Epithelial cell of prostate (primary cell): ENCODE measurements around the gene SIGLEC9.

ENCODE experiments used
- DNase-seq: peaks from one replicate; pipeline ENCODE4 v3.0.0-alpha.2; 2011; ENCODE audit warnings: low read depth, low spot score
- H3K27ac ChIP-seq: fragments of 450-650 bp; 2 replicates; pipeline ENCODE4 v1.5.1; 2017; ENCODE audit warnings: mild to moderate bottlenecking

SIGLEC9 gene

DNA sequence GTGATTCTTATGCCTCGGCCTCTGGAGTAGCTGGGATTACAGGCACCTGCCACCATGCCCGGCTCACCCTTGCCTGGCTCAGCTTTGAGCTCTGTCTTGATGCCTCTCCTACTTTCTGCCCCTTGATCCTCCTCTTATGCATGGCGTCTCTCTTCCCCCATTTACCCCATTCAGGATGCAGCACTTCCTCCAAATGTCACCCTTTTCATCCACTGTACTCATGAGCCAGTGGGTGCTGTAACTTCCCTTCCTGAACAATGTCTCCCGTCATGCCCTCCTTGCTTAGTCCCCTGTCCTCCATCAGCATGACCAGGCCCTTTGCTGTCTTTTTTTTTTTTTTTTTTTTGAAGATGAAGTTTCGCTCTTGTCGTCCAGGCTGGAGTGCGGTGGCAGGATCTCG, 3.4 kb upstream of the SIGLEC9 start:
- no peak overlapping the region for H3K27ac ChIP-seq

DNA sequence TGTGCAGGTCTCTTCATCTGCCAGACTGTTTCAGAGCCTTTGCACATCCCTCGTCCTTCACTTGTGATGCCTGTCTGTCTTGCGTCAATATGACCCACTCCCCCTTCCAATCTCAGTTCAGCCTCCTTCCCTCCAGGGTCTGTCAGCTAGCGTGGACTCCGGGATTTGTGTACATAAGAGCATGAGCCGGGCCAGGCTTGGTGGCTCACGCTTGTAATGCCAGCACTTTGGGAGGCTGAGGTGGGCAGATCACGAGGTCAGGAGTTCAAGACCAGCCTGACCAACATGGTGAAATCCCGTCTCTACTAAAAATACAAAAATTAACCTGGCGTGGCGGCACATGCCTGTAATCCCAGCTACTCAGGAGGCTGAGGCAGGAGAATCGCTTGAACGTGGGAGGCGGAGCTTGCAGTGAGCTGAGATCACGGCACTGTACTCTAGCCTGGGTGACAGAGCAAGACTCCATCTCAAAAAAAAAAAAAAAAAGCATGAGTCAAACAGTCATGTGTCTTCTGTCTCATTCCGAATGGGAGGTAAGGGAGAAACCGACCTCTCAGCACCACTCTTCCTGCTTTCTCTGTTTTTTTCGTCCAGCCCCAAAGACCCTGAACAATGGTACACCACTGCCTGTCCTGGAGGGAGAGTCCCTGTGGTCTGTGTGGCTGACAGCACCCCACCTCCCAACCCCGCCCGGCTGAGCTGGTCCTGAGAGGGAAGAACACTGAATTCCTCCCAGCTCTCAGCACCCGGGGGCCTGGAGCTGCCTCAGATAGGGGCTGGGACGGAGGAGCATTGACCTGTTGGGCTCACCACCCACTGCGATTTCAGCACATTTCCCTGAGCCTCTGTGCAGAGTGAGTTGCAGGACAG, 2.4 kb upstream of the SIGLEC9 start:
- DNase-seq, result no peak
- no peak overlapping the region for H3K27ac ChIP-seq

More for the DNA sequence above, 3.4 kb upstream of the SIGLEC9 start:
- DNase-seq, result no peak

DNA sequence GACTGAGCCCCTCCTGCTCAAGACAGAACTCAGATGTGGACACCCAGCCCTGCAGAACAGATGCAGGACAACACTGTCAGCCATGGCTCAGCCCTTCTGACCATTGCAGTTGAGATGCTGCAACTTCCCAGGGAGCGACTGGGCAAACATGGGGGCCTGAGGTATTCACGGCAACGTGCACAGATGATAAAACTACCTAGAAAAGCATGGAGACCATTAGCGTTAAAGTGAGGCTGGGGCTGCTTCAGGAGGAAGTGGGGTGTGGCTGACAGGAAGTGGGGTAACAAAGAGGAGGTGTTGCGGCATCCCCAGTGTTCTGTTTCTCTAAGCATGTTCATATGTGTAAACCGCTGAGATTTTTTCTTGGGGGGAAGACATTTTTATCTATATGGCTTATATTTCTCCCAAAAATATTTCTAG, 1.3 kb upstream of the SIGLEC9 start:
- no peak for DNase-seq
- no peak overlapping the region for H3K27ac ChIP-seq

DNA sequence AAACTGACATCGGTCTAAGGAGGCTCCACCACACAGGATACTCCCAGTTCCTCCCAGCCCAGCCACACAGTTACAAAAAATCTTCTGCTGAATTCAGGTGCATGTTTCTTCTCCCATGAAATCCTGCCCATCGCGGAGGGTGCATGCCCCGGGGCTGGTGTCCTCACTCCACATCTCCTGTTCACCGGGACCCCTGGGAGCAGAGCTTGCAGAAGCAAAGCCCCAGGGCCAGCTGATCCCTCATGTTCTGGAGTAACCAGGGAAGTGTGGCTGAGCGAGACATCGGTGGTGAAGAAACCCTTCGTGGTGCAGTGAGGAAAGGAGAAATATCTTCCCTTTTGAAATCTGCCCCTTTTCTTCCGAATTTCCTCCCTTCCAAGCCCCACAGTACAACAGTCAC, 904 bp upstream of the SIGLEC9 start:
- H3K27ac ChIP-seq, result no peak overlapping the region
- no peak for DNase-seq

DNA sequence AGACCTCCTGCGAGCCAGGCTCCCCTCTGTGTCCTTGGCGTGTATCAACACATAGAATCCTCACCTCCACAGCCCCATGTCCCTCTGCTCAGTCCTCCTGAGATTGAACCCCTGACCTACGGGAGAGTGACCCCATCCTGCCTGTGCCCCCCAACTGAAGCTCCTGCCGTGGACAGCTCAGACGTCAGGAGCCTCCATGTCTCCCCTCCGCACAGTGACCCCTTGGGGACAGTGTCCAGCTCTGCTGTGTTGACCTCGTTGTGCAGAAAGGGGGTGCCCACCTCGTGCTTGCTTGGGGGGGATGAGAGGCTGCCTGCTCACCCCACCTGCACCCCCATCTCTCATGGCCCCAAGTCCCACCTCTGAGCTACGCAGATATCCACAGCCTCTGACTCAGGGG, 490 bp upstream of the SIGLEC9 start:
- DNase-seq, result no peak
- H3K27ac ChIP-seq, result no peak overlapping the region

DNA sequence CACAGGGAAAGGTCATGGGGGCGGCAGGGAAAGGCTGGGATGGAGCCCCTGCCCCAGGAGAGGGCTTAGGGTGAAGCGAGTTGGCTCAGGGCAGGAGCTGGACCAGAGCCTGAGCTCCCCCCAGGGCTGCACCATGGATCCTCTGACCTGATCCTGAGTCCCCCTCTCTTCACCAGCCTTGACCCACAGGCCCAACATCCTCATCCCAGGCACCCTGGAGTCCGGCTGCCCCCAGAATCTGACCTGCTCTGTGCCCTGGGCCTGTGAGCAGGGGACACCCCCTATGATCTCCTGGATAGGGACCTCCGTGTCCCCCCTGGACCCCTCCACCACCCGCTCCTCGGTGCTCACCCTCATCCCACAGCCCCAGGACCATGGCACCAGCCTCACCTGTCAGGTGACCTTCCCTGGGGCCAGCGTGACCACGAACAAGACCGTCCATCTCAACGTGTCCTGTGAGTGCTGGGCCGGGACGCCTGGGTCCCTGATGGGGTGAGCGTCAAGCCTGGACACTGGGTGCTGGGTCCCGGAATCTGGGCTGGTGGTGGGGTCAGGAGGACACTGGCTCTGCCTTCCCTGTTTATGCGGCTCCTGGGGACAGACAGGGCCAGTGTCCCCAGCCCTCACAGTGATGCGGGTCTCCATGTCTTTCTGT, 842 bp downstream of the SIGLEC9 start:
- no peak overlapping the region for H3K27ac ChIP-seq
- no peak for DNase-seq

DNA sequence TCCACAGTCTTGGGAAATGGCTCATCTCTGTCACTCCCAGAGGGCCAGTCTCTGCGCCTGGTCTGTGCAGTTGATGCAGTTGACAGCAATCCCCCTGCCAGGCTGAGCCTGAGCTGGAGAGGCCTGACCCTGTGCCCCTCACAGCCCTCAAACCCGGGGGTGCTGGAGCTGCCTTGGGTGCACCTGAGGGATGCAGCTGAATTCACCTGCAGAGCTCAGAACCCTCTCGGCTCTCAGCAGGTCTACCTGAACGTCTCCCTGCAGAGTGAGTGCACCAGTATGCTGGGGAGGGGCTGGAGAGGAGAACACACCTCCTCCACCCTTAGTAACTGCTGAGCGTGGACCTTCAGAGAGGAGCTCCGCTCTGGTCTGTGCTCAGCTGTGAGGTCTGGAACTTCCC, 2.3 kb downstream of the SIGLEC9 start:
- no peak overlapping the region for H3K27ac ChIP-seq
- no peak for DNase-seq

DNA sequence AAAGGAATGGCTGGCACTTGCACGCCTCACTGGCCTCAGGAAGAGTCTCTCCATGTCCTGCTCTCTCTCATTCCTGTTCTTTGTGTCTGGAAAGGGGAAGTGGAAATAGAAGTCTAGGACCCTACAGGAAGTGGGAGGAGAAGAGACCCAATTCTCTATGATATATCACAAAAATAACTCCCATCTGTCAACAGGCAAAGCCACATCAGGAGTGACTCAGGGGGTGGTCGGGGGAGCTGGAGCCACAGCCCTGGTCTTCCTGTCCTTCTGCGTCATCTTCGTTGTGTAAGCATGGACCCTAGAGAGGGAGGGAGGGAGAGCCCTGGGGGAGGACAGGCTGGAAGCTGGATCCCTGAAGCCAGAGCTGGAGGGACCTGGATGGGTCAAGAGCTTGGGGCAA, 3.0 kb downstream of the SIGLEC9 start:
- no peak for DNase-seq
- no peak overlapping the region for H3K27ac ChIP-seq

DNA sequence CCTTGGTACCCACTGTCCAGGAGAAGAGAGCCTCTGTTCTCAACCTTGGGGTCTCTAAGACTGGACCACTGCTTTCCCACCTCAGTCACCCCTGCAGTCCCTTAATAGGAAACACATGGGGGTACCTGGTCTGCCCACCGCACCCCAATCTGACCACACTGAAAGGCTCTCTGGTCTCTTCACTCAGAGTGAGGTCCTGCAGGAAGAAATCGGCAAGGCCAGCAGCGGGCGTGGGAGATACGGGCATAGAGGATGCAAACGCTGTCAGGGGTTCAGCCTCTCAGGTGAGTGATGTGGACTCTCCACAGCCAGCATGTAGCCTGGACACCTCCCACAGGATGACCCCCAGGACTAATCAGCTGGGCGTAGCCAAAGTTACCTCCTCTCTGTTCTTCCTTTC, 3.5 kb downstream of the SIGLEC9 start:
- no peak for DNase-seq
- no peak overlapping the region for H3K27ac ChIP-seq

DNA sequence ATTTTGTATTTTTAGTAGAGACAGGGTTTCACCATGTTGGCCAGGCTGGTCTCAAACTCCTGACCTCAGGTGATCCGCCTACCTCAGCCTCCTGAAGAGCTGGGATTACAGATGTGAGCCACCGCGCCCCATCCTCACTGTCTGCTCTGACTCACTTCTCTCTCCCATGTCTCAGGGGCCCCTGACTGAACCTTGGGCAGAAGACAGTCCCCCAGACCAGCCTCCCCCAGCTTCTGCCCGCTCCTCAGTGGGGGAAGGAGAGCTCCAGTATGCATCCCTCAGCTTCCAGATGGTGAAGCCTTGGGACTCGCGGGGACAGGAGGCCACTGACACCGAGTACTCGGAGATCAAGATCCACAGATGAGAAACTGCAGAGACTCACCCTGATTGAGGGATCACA, 5.0 kb downstream of the SIGLEC9 start:
- DNase-seq, result no peak
- H3K27ac ChIP-seq, result no peak overlapping the region

DNA sequence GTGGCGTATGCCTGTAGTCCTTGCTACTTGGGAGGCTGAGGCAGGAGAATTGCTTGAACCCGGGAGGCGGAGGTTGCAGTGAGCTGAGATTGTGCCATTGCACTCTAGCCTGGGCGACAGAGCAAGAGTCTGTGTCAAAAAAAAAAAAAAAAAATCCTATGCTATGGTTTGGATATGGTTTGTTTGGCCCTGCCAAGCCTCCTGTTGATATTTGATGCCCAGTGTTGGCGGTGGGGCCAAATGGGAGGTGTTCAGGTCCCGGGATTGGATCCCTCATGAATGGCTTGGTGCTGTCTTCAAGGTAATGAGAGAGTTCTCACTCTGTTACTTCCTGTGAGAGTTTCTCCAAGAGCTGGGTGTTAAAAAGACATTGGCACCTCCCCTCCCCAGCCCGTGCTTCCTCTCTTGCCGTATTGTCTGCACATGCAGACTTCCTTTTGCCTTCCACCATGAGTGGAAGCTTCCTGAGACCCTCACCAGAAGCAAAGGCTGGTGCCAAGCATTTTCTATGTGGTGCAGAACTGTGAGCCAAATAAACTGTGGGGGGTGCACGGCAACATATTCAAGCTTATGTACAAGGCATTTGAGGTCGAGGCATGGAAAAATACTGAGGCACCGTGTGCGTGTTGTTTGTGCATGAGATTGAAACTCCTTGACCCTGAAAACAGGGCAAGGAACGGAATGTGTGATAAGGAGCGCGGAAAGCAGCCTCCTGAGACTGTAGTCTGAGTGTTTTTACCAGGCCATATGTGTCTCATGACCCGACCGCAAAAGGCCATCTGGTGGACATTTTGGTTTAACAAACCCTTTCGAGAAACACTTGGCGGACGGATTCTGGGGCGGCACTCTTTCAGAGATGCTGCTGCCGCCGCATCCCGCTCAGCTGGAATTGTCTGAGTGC, 7.3 kb downstream of the SIGLEC9 start:
- no peak overlapping the region for H3K27ac ChIP-seq
- no peak for DNase-seq

DNA sequence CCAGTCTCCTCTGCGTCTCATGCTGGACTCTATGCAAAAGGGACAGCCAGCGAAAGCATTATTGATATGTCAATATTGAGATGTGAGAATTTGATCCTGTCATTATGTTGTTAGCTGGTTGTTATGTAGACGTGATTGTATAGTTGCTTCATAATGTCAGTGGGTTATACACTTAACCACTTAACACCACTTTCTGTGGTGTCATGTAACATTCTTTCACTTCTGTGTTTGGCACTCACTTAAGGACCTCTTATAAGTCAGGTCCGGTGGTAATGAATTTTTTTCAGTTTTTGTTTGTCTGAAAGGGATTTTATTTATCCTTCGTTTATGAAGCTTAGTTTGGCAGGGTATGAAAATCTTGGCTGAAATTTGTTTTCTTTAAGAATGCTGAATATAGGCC, 10.3 kb downstream of the SIGLEC9 start:
- H3K27ac ChIP-seq, result no peak overlapping the region
- DNase-seq, result no peak

DNA sequence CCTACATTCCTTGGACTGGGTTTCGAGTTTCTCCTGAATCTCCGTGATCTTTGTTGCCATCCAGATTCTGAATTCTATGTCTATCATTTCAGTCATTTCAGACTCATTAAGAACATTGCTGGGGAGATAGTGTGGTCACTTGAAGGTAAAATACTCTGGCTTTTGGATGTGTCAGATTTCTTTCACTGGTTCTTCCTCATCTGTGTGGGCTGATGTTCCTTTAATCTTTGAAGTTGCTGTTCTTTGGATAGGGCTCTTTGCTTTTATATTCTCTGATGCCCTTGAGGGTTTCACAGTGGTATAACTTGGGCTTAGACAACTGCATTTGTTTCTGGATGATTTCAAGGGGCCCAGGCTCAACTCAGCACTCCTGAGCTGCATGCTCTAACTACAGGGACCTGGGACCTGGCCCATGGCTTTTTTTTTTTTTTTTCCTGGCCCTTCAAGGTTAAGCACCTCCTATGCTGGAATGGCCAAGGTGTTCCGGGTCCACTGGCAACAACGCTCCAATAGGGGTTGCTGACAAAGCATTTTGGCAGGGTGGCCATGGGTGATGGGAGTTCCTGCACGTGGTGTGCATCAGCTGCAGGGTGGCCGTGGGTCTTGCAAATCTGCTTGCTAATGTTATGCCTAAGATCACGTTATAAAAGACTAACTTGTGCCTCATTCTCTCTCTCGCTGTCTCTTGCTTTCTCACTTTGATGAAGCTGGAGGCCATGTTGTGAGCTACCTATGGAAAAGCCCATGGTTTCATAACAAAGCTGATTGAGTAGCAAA, 11.5 kb downstream of the SIGLEC9 start:
- DNase-seq, result no peak
- no peak overlapping the region for H3K27ac ChIP-seq

DNA sequence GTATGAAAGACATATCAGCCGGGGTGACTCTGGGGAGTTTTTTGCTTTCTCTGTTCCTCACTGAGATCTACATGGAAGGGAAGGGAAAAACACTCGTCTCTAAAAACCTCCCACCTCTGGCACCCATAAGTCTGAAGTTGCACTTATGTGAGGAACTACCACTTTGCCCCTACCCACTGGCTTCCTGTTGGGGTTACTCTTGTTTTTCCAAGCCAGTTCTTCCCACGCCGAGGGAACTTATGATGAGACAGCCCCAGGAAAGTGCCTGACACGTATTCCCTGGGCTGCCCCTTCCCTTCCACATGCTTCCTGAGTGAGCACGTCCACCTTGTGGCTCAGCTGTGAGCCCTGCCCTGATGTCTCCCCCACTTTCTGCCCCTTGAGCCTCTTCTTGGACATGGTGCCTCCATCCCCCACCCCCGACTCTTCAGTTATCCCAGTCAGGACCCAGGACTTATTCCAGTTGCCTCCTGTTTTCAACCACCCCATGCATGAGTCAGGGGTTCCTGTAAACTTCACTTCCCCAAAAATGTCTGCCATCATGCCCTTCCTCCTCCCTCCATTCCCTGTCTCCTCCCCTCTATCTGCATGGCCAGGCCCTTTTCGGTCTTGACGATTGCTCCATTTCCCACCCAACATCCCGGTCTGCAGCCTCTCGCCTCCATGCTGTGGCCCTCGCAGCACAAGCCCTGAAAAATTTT, 12.3 kb downstream of the SIGLEC9 start:
- no peak overlapping the region for H3K27ac ChIP-seq
- DNase-seq, result no peak

DNA sequence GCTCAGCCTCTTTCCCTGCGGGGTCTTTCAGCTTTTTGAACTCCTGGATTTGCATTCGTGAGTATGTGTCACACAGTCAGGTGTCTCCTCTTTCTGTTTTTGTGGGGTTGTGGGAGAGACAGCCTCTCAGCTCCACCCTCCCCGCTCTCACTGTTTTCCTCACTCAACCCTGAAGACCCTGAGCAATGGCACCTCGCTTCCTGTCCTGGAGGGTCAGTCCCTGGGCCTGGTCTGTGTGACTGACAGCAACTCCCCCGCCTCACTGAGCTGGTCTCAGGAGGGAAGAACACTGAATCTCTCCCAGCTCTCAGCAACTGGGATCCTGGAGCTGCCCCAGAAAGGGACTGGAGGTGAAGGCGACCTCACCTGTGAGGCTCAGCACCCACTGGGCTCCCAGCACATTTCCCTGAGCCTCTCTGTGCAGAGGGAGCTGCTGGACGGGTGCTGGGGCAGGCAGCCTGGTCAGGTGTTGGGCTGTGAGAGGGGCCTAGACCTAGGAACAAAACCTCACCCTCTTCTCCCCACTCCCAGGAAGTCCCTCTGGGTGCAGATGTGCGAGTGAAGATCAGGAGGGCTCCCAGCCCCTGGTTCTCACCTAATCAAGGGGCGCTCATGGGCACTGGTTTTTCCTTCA, 13.2 kb downstream of the SIGLEC9 start:
- no peak for DNase-seq
- H3K27ac ChIP-seq, result no peak overlapping the region

DNA sequence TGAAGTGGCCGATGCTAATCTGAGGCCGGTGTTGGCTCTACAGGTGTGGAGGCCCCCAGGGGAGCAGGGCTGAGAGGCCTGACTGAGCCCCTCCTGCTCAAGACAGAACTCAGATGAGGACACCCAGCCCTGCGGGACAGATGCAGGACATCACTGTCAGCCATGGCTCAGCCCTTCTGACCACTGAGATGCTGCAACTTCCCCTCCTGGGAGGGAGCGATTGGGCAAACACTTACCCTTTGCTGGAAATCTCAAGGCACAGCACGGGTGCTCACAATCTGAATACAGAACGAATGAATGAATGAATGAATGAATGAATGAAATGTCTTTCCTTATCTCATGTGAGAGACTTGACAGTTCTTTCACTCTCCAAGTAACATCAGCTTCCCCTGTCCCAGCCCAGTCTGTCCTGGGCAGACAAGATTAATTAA, 13.9 kb downstream of the SIGLEC9 start:
- DNase-seq, result no peak
- H3K27ac ChIP-seq, result no peak overlapping the region

DNA sequence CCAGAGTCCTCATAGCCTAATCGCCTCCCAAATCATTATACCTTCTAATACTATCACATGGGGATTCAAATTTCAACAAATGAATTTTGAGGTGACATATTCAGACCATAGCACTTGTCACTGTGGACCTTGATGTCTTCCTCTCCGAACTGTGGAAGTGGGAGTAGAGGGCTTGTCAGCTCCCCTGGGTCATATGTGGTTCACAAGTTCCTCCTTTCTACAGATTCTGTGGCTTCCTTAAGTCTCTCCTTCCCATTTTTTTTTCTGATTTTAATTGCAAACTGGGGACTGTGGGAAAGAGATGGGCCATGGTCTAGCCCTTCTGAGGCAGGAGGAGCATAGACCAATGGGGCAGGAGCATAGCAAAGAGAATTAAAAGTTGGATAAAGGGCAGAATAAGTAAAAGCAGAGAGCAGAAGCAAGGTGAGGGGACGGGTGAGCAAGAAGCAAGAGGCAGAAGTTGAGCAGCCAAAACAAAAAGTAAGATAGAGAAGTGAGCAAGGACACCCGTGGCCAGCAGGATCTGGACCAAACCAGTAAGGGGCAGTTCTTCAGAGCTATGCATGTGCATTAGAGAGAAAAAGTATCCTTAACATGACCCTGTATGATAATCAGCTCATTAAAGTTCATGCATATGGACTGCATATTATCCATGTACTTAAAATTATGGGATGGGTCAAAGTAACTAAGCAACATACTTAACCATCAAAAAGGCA, 14.8 kb downstream of the SIGLEC9 start:
- H3K27ac ChIP-seq, result no peak overlapping the region
- no peak for DNase-seq

DNA sequence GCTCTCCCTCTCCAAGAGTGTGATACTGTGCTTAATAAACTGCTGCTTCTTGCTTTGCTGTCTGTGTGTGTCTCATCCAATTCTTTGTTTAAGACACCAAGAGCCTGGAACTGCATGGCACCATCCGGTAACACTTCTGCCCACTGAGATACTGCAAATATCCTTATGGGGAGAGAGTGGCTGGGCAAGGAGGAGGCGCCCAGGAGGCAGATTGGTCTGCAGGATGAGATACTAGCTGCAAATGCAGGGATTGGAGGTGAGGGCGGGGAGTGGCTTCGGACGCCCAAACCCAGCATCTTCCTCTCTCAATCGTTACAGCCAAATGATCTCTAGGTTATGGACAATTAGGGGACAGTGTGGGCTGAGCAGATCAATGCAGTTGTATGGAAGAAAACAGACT, 15.7 kb downstream of the SIGLEC9 start:
- H3K27ac ChIP-seq, result no peak overlapping the region
- no peak for DNase-seq
